DOHH2 (cell line): ENCODE measurements around the gene EPB41L4B.

ENCODE experiments used
- H3F3A ChIP-seq: fragments of 200-600 bp; sonication (generic), shearing (Covaris generic); 2 replicates; pipeline ENCODE4 v1.6.0; 2016; ENCODE audit warnings: antibody characterized with exemption, mild to moderate bottlenecking; ENCODE audit not compliant: control insufficient read depth, insufficient read depth
- H3K27ac ChIP-seq: fragments of 200-600 bp; sonication (generic); 2 replicates; pipeline ENCODE4 v1.5.1; 2014; ENCODE audit warnings: low read depth, mild to moderate bottlenecking, low read length, moderate library complexity
- H3K27me3 ChIP-seq: fragments of 200-600 bp; sonication (generic); 2 replicates; pipeline ENCODE4 v1.6.1; 2014; ENCODE audit warnings: mild to moderate bottlenecking, low read length, mixed read lengths; ENCODE audit not compliant: control insufficient read depth
- H3K36me3 ChIP-seq: fragments of 200-600 bp; sonication (generic); 2 replicates; pipeline ENCODE4 v1.6.1; 2014; ENCODE audit warnings: mild to moderate bottlenecking, low read length, moderate library complexity, mixed read lengths; ENCODE audit not compliant: control insufficient read depth
- H3K4me1 ChIP-seq: fragments of 200-600 bp; sonication (generic); 2 replicates; pipeline ENCODE4 v1.6.1; 2014; ENCODE audit warnings: mild to moderate bottlenecking, low read length, mixed read lengths; ENCODE audit not compliant: control insufficient read depth
- H3K4me2 ChIP-seq: fragments of 200-600 bp; sonication (generic); 2 replicates; pipeline ENCODE4 v1.6.0; 2014; ENCODE audit warnings: mild to moderate bottlenecking, low read length, moderate library complexity
- H3K4me3 ChIP-seq: fragments of 200-600 bp; sonication (generic); 2 replicates; pipeline ENCODE4 v1.5.1; 2014; ENCODE audit warnings: mild to moderate bottlenecking, low read length, mixed read lengths
- H3K79me2 ChIP-seq: fragments of 200-600 bp; sonication (generic); 2 replicates; pipeline ENCODE4 v1.6.1; 2014; ENCODE audit warnings: mild to moderate bottlenecking, low read length, mixed read lengths; ENCODE audit not compliant: control insufficient read depth
- H3K9me2 ChIP-seq: fragments of 200-600 bp; sonication (generic); replicated peaks from 2 replicates; pipeline ENCODE4 v1.6.1; 2014; ENCODE audit warnings: mild to moderate bottlenecking, low read length, mixed read lengths; ENCODE audit not compliant: control insufficient read depth
- H3K9me3 ChIP-seq: fragments of 200-600 bp; sonication (generic); 2 replicates; pipeline ENCODE4 v1.6.1; 2014; ENCODE audit warnings: antibody characterized with exemption, low read length, mixed read lengths; ENCODE audit not compliant: control insufficient read depth, insufficient read depth
- H4K20me1 ChIP-seq: fragments of 200-600 bp; sonication (generic); 2 replicates; pipeline ENCODE4 v1.6.0; 2014; ENCODE audit warnings: low read depth, mild to moderate bottlenecking, antibody characterized with exemption, low read length, moderate library complexity; ENCODE audit not compliant: control insufficient read depth, insufficient read depth
- CTCF ChIP-seq: fragments of 200-600 bp; sonication (generic); IDR thresholded peaks from one replicate; pipeline ENCODE4 v1.5.1; 2014; ENCODE audit warnings: antibody characterized with exemption, mild to moderate bottlenecking, low read depth, low read length; ENCODE audit not compliant: poor library complexity, severe bottlenecking
- EZH2phosphoT487 ChIP-seq: fragments of 200-600 bp; sonication (generic); IDR thresholded peaks from 2 replicates; pipeline ENCODE4 v1.6.1; 2017; ENCODE audit warnings: borderline replicate concordance, mild to moderate bottlenecking, antibody characterized with exemption, low read length, moderate library complexity, mixed read lengths

Gene EPB41L4B

DNA sequence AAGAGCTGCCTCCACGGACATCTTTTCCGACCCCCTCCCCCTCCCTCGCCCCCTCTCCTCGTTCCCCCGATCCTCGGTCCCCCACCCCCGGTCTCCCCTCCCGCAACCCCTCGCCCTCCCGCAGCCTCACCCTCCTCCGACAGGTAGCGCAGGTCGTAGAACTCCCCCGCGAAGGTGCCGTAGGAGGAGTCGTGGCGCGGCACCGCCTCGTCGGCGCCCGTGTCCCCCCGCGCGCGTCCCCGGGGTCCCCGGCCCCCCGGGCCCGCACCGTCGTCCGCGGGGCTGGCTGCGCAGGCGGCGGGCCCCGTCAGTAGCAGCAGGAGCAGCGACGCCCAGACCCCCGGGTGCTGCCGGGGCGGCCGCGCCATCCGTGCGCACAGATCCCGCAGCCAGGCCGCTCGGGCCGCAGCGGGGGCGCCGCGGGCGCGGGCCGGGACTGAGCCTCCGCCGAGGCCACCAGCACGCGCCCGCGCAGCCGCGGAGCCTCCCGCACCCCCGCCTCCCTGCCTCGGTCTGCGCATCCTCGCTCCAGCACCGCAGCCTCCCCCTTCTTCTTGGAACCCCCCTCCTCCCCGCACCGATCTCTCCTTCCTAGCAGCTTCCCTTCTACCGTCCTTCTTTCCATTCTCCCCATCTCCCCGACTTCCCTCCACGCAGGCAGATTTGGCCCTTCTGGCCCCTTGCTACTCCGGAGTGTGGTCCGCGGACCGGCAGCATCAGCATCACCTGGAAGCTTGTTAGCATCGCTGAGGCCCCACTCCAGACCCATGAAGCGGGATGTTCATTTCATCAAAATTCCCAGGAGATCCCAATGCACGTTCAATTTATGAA lies 153.9 kb downstream of the EPB41L4B start, which contains the start of gene FRRS1L:
Gene FRRS1L, minus strand, starts transcription at position 479 of the 831 bp plus-strand sequence. Its CDS starts 111 bp downstream, at position 368.
- H3K36me3 ChIP-seq: no peaks in the 10 kb centered on the region
- no peak for TF ChIP-seq EZH2phosphoT487
- TF ChIP-seq CTCF: no peak
- H4K20me1 ChIP-seq: no peaks in the 10 kb centered on the region
- H3K9me2 ChIP-seq: no peaks in the 10 kb centered on the region
- no peak within 1 kb of the TSS for H3K27ac ChIP-seq
- H3K79me2 ChIP-seq: no peaks in the 10 kb centered on the region
- no peak within 1 kb of the TSS for H3K4me2 ChIP-seq
- no peak within 1 kb of the TSS for H3K4me3 ChIP-seq
- no peaks in the 10 kb centered on the region for H3K27me3 ChIP-seq
- no peaks in the 10 kb centered on the region for H3F3A ChIP-seq
- H3K4me1 ChIP-seq: peaks cover 6% of the 10 kb centered on the region
- H3K9me3 ChIP-seq: no peaks in the 10 kb centered on the region

- TF ChIP-seq CTCF (no peak), EZH2phosphoT487 (no peak)
- H3K4me2 ChIP-seq: no peak overlapping the region
- H4K20me1 ChIP-seq: no peaks in the 10 kb centered on the region
- peaks cover 6% of the 10 kb centered on the region for H3K4me1 ChIP-seq
- H3K9me3 ChIP-seq: no peaks in the 10 kb centered on the region
- no peak overlapping the region for H3K27ac ChIP-seq
- H3K79me2 ChIP-seq: no peaks in the 10 kb centered on the region
- H3K9me2 ChIP-seq: no peaks in the 10 kb centered on the region
- H3F3A ChIP-seq: no peaks in the 10 kb centered on the region
- no peak overlapping the region for H3K4me3 ChIP-seq
- no peaks in the 10 kb centered on the region for H3K27me3 ChIP-seq
- H3K36me3 ChIP-seq: no peaks in the 10 kb centered on the region
Measured at GRCh38 chr9:109166171-109166770, 154.6 kb downstream of the EPB41L4B start.

DNA sequence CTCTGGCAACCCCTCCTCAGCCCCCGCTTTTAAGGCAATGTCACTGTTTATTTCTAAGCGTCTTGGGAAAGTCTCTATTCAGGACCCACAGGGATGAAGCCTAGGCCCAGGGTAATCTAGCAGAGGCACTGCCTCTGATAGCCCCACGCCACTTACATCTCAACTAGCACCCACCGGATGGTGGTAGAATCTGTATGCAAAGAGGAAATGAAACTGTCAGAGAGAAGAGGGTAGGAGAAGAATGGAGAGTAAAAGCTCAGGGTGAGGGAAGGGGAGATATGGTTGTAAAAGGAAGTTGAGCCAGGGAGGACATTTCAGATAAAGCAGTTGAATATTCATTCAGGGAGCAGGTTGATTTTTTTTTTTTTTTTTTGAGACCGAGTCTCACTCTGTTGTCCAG lies 156.8 kb downstream of the EPB41L4B start:
- H3K27me3 ChIP-seq: no peaks in the 10 kb centered on the region
- no peaks in the 10 kb centered on the region for H3K36me3 ChIP-seq
- peaks cover 6% of the 10 kb centered on the region for H3K4me1 ChIP-seq
- TF ChIP-seq EZH2phosphoT487 (no peak), CTCF (no peak)
- no peak overlapping the region for H3K4me3 ChIP-seq
- H3K27ac ChIP-seq: no peak overlapping the region
- no peaks in the 10 kb centered on the region for H3F3A ChIP-seq
- no peak overlapping the region for H3K4me2 ChIP-seq
- no peaks in the 10 kb centered on the region for H3K9me3 ChIP-seq
- no peaks in the 10 kb centered on the region for H3K79me2 ChIP-seq
- no peaks in the 10 kb centered on the region for H3K9me2 ChIP-seq
- H4K20me1 ChIP-seq: no peaks in the 10 kb centered on the region
